ENCODE data around the gene AANAT. TPM values are rescaled to one million over a fixed set of nuclear protein-coding genes. Genes with fewer than 3 reads are reported as not detected.

AANAT gene
- not detected for total RNA-seq

DNA sequence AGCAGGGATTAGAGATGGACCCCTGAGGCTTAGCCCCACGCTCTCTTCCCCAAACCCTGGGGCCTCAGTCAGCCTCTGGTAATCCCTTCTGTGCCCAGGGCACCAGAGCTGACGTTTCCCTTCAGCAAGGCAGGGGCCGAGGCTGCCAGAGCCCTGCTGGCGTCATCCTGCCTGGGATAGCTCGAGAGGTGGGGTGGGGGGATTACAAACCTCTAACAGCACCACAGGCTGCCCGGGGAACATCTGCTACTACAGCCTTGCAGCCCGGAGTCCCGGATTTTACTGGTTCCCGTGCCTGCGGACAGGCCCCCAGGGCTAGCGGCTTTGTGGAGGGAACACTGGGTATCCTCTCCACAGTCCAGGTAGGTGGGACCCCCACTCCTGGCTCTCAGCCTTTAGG, at the start of gene AANAT:
TSS of gene AANAT (plus strand) at position 238 of the 400 bp plus-strand sequence. CDS start 1,144 bp downstream, outside the sequence.
- DNase-seq = no peak

DNA sequence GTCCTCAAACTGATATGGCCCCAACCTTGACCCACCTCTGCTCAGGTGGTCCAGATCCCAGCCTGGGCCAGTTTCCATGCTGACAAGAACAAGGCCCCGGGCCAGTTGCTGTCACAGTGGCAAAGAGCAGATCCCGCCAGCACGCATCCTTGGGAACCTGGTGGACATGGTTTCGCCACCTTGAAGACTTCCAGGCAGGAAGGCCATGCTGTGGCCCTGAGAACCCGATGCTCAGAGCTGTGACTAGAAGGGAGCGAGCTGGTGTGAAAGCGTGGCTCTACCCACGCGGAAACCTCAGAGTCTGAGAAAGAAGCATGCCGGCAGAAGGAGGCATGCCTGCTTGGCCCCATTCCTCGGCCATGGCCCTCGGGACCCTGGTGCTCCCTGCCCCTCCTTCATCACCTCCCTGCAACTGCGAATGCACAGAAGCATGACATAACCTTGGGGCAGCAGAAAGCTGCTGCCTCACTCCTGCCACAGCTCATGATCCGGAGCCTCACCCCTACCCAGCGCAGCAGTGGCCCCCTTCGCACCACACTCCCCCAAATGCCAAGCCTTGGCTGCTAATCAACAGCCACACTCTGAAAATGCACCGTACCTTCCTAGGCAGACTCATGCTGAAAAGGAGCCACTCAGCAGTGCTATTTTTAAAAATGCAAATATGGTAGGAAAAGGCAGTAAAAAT, 47.7 kb upstream of the AANAT start:
- DNase-seq = no peak

DNA sequence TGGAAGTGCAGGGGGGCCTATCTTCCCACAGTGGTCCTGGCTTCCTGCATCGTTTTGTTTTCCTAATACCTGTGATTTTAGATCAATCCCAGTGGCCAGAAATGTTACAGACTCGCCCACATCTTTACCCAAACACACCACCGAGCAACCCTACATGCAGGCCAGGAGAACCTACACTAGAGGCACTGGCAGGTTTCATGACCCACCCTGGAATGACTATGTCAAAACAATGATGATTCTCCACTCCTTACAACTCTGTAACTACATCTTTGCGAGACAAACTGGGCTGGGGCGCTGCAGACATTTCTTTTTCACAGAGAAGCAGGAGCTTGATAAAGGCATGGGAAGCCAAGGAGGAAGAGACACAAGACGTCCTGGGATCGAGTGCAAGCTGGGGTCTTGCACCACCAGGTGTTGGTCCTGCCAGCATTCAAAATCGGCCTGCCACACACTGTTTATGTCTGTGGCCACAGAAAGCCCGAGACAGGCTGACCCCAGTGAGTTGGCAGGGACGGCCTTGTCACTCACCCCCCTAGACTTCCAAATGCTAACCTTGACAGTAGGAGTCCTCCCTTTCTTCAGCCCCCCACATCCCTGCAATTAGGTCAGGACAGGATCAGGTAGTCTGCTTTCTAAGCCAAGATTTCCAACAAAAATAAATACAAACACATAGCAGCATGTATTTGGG, 46.9 kb upstream of the AANAT start:
- DNase-seq = no peak

DNA sequence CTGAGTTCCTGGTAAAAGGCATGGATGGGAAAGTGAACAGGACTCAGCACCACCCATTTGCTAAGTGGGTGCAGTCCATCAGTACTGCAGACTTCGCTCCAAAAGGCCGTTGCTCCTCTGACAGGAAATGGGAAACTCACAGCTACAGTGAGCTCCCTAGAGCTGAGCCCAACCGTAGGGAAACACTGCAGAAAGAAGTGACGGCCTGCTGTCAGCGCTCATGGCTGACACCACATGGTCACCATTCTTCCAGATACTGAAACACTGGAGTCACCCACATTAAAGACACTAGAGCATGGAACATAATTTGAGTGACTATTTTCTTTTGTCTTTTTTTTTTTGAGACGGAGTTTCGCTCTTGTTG, 46.4 kb upstream of the AANAT start:
- no peak for DNase-seq

DNA sequence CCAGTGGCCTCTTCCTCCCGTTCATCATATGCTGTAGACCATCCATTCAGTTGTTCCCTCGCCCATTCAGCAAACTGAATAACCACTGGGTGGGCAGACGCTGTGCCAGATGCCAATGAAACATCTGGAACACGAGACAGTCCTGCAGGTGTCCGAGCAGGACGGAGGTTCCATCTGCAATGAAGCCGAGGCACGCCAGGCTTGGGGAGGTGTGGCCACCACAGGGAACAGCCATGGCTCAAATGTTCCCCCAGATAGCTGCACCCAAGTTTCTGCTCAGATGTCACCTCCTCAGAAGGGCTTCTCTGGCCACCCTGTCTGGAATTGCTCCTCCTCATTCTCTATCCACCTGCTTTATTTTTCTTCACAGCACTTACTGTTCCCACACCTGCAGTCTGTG, 45.0 kb upstream of the AANAT start:
- no peak for DNase-seq

DNA sequence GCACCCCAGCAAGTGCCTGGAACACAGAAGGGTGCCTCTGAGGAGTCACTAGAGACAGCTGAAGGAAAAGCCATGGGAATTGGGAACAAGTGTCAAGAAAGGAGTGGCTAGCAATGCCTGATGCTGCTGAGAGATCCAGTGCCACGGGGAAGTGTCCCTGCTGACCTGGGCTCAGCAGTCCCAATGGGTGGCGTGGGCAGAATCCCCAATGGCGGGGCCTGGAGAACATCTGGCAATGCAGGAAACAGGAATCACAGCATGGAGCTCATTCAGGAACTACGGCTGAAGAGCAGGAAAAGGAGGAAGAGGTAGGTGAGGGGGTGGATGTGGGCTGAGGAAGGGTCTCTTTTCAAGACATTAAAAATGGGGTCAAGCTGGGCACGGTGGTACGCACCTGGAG, 44.5 kb upstream of the AANAT start:
- DNase-seq = no peak

DNA sequence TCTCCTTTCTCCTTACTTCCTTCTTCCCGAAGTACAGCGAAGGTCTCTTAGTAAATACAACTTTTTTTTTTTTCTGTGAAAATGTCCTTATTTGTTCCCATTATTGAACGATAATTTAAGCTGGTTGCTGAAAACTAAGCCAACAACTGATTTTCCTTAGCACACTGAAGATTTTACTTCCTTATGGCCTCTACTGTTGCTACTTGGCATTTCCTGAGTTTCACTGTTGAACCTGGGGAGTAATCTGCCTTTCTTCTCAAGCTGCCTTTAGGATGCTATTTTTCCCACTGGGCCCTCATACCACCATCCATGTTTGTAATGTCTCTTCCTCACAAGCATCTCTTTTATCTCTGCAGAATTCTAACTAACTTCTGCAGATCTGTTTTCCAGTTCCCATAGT, 40.5 kb upstream of the AANAT start:
- DNase-seq = no peak

DNA sequence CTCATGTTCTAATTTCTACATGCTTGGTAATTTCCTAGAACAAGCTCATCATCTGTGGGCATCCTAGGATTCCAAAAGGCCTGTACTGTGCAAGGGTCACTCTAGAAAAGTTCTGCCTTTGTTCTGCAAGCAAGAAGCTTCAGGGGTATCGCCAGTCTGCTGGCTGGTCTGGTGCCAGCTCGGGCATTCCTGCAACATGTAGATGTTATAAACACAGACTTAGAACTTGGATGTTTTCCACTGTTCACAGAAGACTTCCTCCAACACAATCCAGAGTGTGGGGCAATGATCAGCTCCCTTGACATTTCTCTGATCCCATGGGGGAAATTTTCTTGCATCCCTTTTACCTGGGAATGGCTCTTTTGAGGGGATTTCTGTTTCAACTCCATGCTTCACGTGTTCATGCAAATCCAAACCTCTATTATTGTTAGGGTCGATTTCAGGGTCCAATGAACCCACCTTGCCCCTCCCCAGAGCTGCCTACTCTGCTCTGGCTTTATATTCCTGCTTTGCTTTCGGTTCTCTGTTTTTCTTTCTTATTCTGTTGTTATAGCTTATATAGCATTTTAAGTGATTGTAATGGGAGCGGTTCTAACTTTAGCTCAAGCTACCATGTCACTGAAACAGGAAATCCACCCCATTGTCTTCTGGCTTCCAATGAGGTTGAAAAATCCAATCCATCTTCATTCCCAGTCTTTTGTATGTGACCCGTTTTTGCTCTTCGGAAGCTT, 39.7 kb upstream of the AANAT start:
- DNase-seq = no peak

DNA sequence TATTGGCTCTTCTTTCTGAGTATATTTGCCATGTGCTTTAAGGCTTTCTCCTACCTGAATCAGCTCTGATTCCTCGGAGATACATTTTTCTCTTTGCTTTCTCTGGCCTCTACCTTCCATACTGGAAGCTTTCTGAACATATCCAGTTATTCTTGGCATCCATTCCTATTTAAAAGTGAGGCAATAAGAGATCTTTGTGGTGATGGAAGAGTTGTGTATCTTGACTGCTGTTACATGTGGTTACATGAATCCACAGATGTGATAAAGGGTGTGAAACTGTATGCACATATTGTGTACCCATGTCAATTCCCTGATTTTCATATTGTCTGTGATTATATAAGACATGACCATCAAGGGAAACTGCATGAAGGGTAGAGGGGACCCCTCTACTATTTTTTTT, 38.9 kb upstream of the AANAT start:
- DNase-seq = no peak

DNA sequence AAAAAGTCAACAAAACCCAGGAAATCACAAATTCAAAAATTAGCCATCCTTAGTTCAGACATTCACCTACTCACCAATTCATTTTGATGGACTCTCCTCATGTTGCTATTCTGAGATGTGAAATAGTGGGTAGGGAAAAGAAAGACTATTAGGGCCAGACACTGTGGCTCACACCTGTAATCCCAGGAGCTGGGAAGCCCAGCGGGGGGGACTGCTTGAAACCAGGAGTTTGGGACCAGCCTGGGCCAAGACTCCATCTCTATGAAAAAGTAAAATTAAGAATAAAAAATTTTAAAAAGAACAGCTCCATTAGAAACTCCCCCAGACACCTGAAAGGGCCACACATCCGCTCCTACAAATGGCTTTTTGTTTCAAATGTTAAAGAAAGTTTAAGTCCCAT, 35.9 kb upstream of the AANAT start:
- no peak for DNase-seq

DNA sequence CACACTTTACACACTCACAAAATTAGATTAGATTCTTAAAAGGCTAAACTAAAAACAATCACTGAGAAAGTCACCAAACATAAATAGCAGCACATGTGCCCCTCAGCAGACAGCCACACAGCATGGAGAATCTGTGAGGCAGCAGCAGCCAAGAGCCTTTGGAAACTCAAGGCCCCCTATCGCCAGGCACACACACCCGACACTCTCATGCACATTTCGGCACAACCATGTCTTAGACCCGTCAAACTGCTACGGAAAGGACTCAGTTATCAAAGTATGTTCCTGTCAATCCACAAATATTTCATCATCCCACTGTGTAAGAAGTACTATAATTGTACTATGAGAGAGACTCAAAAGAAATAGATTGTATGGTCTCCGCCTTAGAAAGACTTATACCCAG, 35.4 kb upstream of the AANAT start:
- DNase-seq = no peak

DNA sequence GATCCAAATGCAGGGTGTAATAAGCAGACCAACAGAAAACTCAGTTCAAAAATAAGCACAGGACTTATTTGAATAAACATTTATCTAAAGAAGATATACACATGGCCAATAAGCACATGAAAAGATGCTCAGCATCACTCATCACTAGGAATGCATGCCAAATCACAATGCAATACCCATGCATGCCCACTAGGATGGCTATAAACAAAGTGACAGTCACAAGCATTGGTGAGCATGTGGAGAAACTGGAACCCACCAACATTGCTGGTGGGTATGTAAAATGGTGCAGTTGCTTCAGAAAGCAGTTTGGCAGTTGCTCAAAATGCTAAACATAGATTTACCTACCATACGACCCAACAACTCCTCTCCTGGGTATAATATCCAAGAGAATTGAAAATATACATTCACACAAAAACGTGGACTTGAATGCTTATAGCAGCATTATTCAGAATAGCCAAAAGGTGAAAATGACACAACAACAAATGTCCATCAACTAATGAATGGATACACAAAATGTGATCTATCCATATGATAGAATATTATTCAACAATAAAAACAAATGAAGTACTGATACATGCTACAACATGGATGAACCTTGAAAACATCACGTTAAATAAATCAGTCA, 34.6 kb upstream of the AANAT start:
- no peak for DNase-seq

DNA sequence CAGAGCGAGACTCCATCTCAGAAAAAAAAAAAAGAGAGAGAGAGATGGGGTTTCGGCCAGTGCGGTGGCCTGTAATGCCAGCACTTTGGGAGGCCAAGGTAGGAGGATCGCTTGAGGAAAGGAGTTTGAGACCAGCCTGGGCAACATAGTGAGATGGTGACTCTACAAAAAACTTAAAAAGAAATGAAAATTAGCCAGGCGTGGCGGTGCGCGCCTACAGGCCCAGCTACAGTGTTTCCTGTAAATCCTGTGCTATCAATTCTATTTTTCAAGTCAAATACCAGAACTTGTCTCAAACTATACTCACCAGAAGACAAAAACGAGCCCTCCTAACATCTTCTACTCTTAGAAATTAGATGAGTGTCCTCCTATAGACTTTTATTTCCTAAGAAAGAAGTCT, 33.7 kb upstream of the AANAT start:
- no peak for DNase-seq

DNA sequence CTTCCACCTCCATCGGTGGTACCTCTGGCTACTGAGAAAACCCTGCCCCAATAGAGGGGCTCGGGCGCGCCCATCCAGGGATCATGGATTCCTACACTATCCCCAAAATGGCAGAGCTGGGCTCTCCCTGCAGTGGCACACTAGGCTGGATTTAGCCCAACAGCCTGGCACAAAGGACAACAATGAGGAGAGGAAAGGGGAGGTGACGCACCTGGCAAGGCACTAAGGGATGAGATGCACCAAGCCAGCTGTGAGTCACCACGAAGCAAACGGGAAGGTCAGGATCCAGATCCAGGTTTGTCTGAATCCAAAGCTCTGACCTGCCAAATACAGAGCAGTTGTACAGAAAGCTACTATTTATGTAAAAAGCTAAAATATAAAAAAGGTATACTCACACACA, 32.5 kb upstream of the AANAT start:
- DNase-seq = no peak

DNA sequence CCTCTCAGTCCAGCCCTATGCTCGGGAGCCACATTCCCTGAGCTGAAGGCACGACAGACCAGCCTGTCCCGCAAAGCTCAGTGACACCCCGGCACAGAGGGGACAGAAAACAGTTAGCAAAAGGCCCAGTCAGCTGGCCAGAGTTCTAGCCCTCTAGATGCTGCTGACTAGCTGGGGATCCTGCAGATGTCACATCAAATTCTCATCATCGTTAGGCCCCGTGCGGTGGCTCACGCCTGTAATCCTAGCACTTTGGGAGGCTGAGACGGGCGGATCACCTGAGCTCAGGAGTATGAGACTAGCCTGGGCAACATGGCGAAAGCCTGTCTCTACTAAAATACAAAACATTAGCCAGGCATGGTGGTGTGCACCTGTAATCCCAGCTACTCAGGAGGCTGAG, 31.7 kb upstream of the AANAT start:
- no peak for DNase-seq

DNA sequence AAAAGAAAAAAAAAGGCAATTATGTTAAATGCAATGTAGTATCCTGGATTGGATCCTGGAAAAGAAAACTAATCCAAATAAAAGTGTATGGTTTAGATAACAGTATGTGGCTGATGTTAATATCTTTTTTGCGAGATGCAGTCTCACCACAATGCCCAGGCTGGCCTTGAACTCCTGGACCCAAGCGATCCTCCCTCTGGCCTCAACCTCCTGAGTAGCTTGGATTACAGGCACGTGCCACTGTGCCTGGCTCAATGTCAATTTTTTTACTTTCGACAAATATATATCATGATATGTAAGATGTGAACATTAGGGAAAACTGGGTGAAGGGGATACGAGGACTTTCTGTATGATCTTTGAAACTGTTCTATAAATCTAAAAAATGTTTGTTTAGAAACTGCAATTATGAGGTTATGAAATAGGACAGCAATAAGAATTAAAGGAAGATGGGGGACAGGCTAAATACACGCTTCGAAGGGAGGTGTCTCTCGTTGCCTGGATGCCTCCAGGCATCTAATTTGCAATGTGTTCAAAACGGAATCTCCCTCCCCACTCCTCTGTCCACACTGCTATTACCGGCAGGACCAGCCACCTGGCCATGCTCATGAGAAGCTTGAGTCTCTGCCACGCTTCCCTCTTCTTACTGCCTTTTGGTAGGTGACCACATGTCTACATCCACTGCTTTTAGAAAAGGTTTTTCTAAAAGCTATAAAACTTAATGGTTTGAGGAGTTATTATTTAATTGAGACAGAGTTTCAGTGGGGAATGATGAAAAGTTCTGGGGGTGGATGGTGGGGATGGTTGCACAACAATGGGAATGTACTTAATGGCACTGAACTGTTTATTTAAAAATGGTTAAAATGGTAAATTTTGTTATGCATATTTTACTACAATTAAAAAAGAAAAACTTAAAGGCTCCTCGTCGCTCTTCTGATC, 29.7 kb upstream of the AANAT start:
- DNase-seq = no peak

DNA sequence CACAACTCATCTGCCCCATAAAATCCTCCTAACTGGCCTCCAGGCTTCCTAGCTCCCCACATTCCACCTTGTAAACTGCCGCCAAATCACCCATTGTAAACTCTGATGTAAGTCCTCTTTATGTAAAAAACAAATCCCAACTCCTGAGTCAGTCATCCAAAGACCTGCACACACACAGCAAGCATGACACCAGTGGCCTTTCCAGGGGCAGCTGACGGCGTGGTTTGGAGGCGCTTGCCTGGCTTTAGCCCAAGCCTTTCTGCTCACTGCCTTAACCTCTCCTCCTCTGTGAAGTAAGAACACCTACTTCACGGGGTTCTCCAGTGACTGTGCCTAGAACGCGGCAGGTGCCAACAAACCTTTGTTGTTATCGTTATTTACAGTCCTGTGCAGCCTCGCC, 28.5 kb upstream of the AANAT start:
- no peak for DNase-seq

DNA sequence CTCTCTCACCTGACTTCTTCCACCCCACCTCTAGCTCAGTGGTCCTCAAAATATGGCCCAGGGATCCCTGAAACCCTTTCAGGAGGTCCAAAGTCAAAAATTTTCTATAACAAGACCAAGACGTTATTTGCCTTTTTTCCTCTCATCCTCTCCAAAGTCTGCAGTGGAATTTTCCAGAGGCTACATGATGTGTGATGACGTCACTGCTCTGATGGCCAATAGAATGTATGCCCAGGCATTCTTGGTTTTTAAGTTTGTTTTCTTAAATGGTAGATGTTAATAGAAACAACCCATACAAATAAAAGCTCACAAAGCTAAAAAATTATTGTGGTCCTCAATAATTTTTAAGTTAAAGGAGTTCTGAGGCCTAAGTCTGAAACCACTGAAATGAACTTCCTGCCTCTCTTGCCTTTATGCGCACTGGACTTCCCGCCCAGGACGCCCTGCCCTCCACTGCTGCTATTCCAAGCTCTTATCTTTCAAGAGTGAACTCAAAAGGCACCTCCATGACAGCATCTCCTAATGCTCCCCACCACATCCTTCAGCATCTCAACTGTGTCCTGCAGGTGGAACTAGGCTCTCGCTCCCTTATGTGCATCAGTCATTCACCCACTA, 28.0 kb upstream of the AANAT start:
- DNase-seq = no peak

DNA sequence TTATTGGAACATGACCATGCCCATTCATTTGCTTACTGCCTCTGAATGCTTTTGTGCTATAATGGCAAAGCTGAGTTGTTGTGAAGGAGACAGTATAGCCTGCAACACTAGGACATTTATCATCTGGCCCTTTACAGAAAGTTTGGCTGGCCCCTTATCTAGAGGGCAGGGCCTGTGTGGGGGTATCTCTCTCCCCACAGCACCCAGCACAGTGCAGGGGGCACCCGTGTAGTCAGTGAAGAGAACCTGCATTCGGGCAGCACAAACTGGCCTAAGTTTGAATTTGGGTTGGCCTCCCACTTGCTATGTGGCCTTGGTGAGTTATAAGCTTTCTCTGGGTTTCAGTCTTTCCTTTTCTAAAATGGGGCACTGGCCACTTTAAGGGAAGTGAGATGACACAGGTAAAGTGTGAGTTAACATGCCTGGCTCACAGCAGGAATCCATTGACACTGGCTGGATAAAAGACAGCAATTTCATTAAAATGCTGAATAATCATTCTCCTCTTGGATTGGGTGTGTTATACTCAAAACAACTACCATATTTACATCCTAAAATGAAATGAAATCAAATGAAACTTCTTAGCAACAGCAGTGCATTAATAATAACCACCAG, 26.5 kb upstream of the AANAT start:
- DNase-seq = no peak

DNA sequence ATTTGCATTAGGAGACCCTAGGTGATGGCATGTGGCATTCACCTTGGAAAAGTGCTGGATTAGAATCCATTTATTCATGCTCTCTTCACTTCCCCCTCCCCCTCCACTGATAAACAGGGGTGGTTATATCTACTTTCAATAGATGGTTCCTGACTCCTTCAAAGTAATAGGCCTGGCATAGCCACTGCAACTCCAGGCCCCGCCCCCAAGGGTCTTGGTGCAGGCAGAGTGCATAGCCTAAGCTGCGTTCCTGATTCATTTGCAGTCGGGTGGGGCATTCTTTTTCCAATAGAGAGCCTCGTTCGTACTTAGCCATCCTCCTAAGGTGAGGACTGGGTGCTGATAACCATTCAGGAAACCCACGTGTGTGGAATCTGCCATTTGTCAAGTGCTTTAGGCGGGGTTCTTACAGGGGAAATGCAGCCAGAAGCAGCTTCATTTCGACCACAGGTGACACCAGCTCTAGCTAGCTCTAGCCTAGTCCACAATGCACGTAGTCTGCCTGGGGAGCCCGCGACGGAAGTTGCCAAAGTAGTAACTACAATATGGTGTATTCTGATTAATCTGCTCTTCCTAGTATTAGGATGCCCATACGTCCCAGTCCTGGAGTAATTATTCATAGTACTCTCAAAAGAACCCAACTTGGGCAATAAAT, 25.6 kb upstream of the AANAT start:
- no peak for DNase-seq

Data from effector CD4-positive, alpha-beta T cell (primary cell).